ENCODE data around the gene GATA5. TPM values are rescaled to one million over a fixed set of nuclear protein-coding genes. Genes with fewer than 3 reads are reported as not detected.

GATA5 gene
- total RNA-seq, 1 donor from 2014 or later = not detected

- Mint-ChIP-seq H3K36me3 (ENCODE audit: low read depth) (no peaks in the 10 kb centered on the region), H3K4me3 (no peak overlapping the region), H3K4me1 (no peaks in the 10 kb centered on the region), H3K9me3 (no peaks in the 10 kb centered on the region), H3K27me3 (peaks cover 21% of the 10 kb centered on the region), H3K27ac (no peak overlapping the region)
- TF ChIP-seq, protein P1, sequence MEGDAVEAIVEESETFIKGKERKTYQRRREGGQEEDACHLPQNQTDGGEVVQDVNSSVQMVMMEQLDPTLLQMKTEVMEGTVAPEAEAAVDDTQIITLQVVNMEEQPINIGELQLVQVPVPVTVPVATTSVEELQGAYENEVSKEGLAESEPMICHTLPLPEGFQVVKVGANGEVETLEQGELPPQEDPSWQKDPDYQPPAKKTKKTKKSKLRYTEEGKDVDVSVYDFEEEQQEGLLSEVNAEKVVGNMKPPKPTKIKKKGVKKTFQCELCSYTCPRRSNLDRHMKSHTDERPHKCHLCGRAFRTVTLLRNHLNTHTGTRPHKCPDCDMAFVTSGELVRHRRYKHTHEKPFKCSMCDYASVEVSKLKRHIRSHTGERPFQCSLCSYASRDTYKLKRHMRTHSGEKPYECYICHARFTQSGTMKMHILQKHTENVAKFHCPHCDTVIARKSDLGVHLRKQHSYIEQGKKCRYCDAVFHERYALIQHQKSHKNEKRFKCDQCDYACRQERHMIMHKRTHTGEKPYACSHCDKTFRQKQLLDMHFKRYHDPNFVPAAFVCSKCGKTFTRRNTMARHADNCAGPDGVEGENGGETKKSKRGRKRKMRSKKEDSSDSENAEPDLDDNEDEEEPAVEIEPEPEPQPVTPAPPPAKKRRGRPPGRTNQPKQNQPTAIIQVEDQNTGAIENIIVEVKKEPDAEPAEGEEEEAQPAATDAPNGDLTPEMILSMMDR (IDR thresholded peaks at IDR 0.05) = no peak
- DNase-seq (no peak), ATAC-seq (ENCODE audit: low read depth) (no peak)
- ChIA-PET CTCF (no interaction called here), POLR2A (no interaction called here)
- intact Hi-C loops (cut with micrococcal nuclease) = no loop called here
These were observed 40.0 kb upstream of the GATA5 start for GRCh38 chr20:62515826-62516225.

- H3K27ac Mint-ChIP-seq = no peak overlapping the region
- no peak for ATAC-seq (ENCODE audit: low read depth)
- no peaks in the 10 kb centered on the region for H3K4me1 Mint-ChIP-seq
- no peaks in the 10 kb centered on the region for H3K9me3 Mint-ChIP-seq
- DNase-seq = no peak
- H3K4me3 Mint-ChIP-seq = no peak overlapping the region
- ChIA-PET CTCF (no interaction called here), POLR2A (no interaction called here)
- intact Hi-C loops (cut with micrococcal nuclease) = no loop called here
- TF ChIP-seq, protein P1 (IDR thresholded peaks at IDR 0.05) = no peak
- H3K27me3 Mint-ChIP-seq = peaks cover 21% of the 10 kb centered on the region
- no peaks in the 10 kb centered on the region for H3K36me3 Mint-ChIP-seq (ENCODE audit: low read depth)
These were observed 39.5 kb upstream of the GATA5 start for GRCh38 chr20:62515280-62515679.

- no peaks in the 10 kb centered on the region for H3K4me1 Mint-ChIP-seq
- TF ChIP-seq, protein P1 (IDR thresholded peaks at IDR 0.05) = no peak
- POLR2A ChIA-PET = no interaction called here
- H3K9me3 Mint-ChIP-seq = no peaks in the 10 kb centered on the region
- intact Hi-C loops (cut with micrococcal nuclease) = no loop called here
- H3K4me3 Mint-ChIP-seq = no peak overlapping the region
- no peaks in the 10 kb centered on the region for H3K36me3 Mint-ChIP-seq (ENCODE audit: low read depth)
- H3K27me3 Mint-ChIP-seq = peaks cover 21% of the 10 kb centered on the region
- ATAC-seq (ENCODE audit: low read depth) (no peak), DNase-seq (no peak)
- H3K27ac Mint-ChIP-seq = no peak overlapping the region
- CTCF ChIA-PET = no interaction called here
These were observed 38.2 kb upstream of the GATA5 start for GRCh38 chr20:62513991-62514390.

- Mint-ChIP-seq H3K27ac (no peak overlapping the region), H3K4me1 (no peaks in the 10 kb centered on the region), H3K36me3 (ENCODE audit: low read depth) (no peaks in the 10 kb centered on the region), H3K4me3 (no peak overlapping the region), H3K27me3 (peaks cover 19% of the 10 kb centered on the region), H3K9me3 (no peaks in the 10 kb centered on the region)
- TF ChIP-seq, protein P1 (IDR thresholded peaks at IDR 0.05) = no peak
- intact Hi-C loops (cut with micrococcal nuclease) = no loop called here
- ChIA-PET CTCF (no interaction called here), POLR2A (interaction anchor here (0.6 kb wide), 1 partner anchor 39 kb away, joined by 3 read pairs; no protein-coding TSS in a partner anchor)
- no peak for DNase-seq
- no peak for ATAC-seq (ENCODE audit: low read depth)
These were observed 36.3 kb upstream of the GATA5 start for GRCh38 chr20:62511915-62512610.

DNA sequence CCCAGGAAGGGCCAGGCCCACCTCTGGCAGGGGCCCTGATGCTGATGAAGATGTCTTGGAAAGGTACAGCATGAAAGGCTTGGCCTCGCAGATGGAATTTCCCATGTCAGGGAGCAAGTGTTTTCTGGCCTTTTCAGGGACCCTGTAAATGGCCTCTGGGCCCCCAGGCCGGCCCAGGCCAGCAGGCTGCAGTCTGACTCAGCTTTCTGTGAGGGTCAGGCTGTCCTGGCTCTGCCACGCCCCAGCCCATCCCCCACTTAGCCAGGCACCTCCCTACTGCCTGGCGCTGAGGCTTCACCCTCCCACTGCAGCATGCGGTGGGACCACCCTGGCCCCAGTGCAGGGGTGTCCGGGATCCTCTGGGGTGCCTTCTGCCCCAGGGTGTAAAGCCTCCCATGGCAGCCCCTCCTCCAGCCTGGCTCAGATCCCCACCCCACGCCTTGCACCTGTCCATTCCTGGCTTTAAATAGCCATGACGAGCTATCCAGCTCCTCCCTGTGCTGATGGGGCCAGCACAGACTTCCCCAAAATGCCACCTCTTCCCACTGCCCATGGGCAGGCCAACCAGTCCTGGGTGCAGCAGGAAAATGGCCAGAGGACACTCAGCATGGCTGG, 35.6 kb upstream of the GATA5 start:
- Mint-ChIP-seq H3K36me3 (ENCODE audit: low read depth) (no peaks in the 10 kb centered on the region), H3K9me3 (no peaks in the 10 kb centered on the region), H3K27me3 (peaks cover 19% of the 10 kb centered on the region), H3K4me3 (no peak overlapping the region), H3K27ac (no peak overlapping the region), H3K4me1 (no peaks in the 10 kb centered on the region)
- TF ChIP-seq, protein P1 (IDR thresholded peaks at IDR 0.05) = no peak
- CTCF ChIA-PET = no interaction called here
- ATAC-seq (ENCODE audit: low read depth) (no peak), DNase-seq (no peak)
- intact Hi-C loops (cut with micrococcal nuclease) = no loop called here
- POLR2A ChIA-PET = no interaction called here
